Neuronal stem cell (in vitro differentiated cells): ENCODE results near the gene TOM1L2.
A peak's percentile ranks its signal among the peaks of the same experiment; 100 is the strongest.

Experiments
- DNase-seq: peaks from one replicate; pipeline ENCODE4 v3.0.0-alpha.2; 2013; ENCODE audit warnings: low spot score
- H2AFZ ChIP-seq: one replicate; pipeline ENCODE4 v1.6.1; 2013; ENCODE audit warnings: mild to moderate bottlenecking, low read length, inconsistent platforms
- H2AK5ac ChIP-seq: 2 replicates; pipeline ENCODE4 v1.6.1; 2013; ENCODE audit warnings: low read depth, mild to moderate bottlenecking, inconsistent platforms, low read length, moderate library complexity, mixed read lengths
- H2BK120ac ChIP-seq: 2 replicates; pipeline ENCODE4 v1.6.1; 2013; ENCODE audit warnings: low read depth, mild to moderate bottlenecking, inconsistent platforms, low read length, moderate library complexity, mixed read lengths
- H2BK12ac ChIP-seq: one replicate; pipeline ENCODE4 v1.6.1; 2013; ENCODE audit warnings: low read length, inconsistent platforms
- H2BK15ac ChIP-seq: 2 replicates; pipeline ENCODE4 v1.6.1; 2013; ENCODE audit warnings: mild to moderate bottlenecking, low read length, inconsistent platforms, mixed read lengths
- H2BK5ac ChIP-seq: one replicate; pipeline ENCODE4 v1.6.1; 2013; ENCODE audit warnings: inconsistent platforms, mild to moderate bottlenecking, low read length, moderate library complexity
- H3K14ac ChIP-seq: one replicate; pipeline ENCODE4 v1.6.1; 2013; ENCODE audit warnings: low read length, inconsistent platforms
- H3K18ac ChIP-seq: 2 replicates; pipeline ENCODE4 v1.6.1; 2013; ENCODE audit warnings: low read length, inconsistent platforms
- H3K23ac ChIP-seq: 2 replicates; pipeline ENCODE4 v1.6.1; 2013; ENCODE audit warnings: low read depth, mild to moderate bottlenecking, mixed read lengths, low read length, inconsistent platforms; ENCODE audit not compliant: poor library complexity
- H3K27ac ChIP-seq: replicated peaks from 3 replicates; pipeline ENCODE4 v1.5.1; 2013; ENCODE audit warnings: low read length, inconsistent platforms
- H3K27me3 ChIP-seq, 3 experiments: 2 replicates each; pipeline ENCODE4 v1.6.1; 2013; ENCODE audit warnings: low read length in 3 of 3, mild to moderate bottlenecking in 2 of 3, inconsistent platforms in 1 of 3, low read depth in 1 of 3, mixed read lengths in 1 of 3, moderate library complexity in 1 of 3; ENCODE audit not compliant: control insufficient read depth in 3 of 3, insufficient read depth in 3 of 3
- H3K36me3 ChIP-seq, 2 donors: replicated peaks in 1 of 2; 2 replicates each; pipeline ENCODE4 v1.6.1; 2013; ENCODE audit warnings: low read length in 2 of 2; ENCODE audit not compliant: control insufficient read depth in 2 of 2, insufficient read depth in 2 of 2
- H3K4ac ChIP-seq: 2 replicates; pipeline ENCODE4 v1.6.1; 2013; ENCODE audit warnings: inconsistent platforms, mild to moderate bottlenecking, low read length, moderate library complexity
- H3K4me1 ChIP-seq, 2 donors: 1 replicate in 1 of 2; 2 replicates in 1 of 2; pipeline ENCODE4 v1.6.1; 2013; ENCODE audit warnings: low read length in 2 of 2, low read depth in 1 of 2; ENCODE audit not compliant: control insufficient read depth in 2 of 2, insufficient read depth in 1 of 2
- H3K4me2 ChIP-seq: one replicate; pipeline ENCODE4 v1.6.1; 2013; ENCODE audit warnings: mild to moderate bottlenecking, low read length, inconsistent platforms; ENCODE audit not compliant: insufficient read depth, poor library complexity, severe bottlenecking
- H3K4me3 ChIP-seq, 2 donors: 2 replicates each; pipeline ENCODE4 v1.5.1; 2013; ENCODE audit warnings: low read length in 2 of 2, mild to moderate bottlenecking in 2 of 2, inconsistent platforms in 1 of 2, moderate library complexity in 1 of 2
- H3K79me1 ChIP-seq: one replicate; pipeline ENCODE4 v1.6.1; 2013; ENCODE audit warnings: low read depth, mild to moderate bottlenecking, inconsistent platforms, low read length, moderate library complexity
- H3K9ac ChIP-seq: one replicate; pipeline ENCODE4 v1.6.1; 2013; ENCODE audit warnings: mild to moderate bottlenecking, low read depth, low read length, inconsistent platforms; ENCODE audit not compliant: poor library complexity
- H3K9me3 ChIP-seq, 2 donors: replicated peaks in 1 of 2; 2 replicates each; pipeline versions ENCODE3 to v1.6.1; 2013; ENCODE audit warnings: low read length in 2 of 2, mild to moderate bottlenecking in 2 of 2, inconsistent platforms in 1 of 2, low read depth in 1 of 2, mixed read lengths in 1 of 2, moderate library complexity in 1 of 2; ENCODE audit not compliant: control insufficient read depth in 2 of 2, insufficient read depth in 1 of 2
- H4K8ac ChIP-seq: one replicate; pipeline ENCODE4 v1.6.1; 2013; ENCODE audit warnings: low read depth, mild to moderate bottlenecking, inconsistent platforms, low read length, moderate library complexity
- H4K91ac ChIP-seq: one replicate; pipeline ENCODE4 v1.6.1; 2013; ENCODE audit warnings: low read length, low read depth, mild to moderate bottlenecking, inconsistent platforms; ENCODE audit not compliant: poor library complexity
- WGBS, 2 donors: extraction: QIAGEN DNeasy Blood & Tissue Kit; methylation state at CpG; one replicate each; pipeline ENCODE4 v1.1.7; 2013; ENCODE audit warnings: missing lambda C conversion rate in 2 of 2, mixed read lengths in 1 of 2; ENCODE audit not compliant: insufficient read length in 2 of 2, insufficient replicate concordance in 1 of 2; ENCODE audit errors: extremely low coverage in 2 of 2; 5-methylcytosine and 5-hydroxymethylcytosine counted together

The TOM1L2 gene

DNA sequence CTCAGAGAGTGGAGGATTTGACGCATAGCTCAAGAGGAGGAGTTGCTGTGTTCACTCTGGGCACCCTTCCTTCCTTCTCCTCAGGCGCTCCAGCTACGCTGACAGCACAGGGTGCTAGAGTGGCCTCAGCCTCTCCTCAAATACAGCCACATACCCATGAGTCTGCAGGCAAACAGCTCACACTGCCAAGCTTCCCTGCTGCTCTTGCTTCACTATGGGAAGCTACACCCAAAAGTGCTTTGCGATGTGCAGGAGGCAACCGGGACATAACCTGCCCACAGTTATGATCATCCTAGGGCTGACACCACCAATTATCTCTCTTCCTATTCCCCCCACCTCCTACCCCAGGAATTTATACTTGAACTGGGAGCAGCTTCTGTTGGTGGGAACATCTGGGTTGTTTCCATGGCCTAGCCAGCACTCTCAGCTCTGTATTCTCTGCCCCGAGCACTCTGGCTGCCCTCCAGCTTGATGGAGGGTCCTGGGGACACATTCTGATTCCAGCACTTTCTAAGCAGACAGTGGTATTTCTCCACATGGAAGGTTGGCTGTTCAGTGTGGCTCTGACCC is 95.2 kb downstream of the TOM1L2 start:
- no peak overlapping the region for H3K23ac ChIP-seq
- H2BK15ac ChIP-seq, result no peak overlapping the region
- H3K36me3 ChIP-seq, result no peaks in the 10 kb centered on the region
- H3K9ac ChIP-seq, result no peak overlapping the region
- no peak overlapping the region for H2BK120ac ChIP-seq
- H3K9me3 ChIP-seq, result no peaks in the 10 kb centered on the region
- no peak overlapping the region for H3K4ac ChIP-seq
- H3K14ac ChIP-seq, result peak overlapping the region; percentile 22
- no peak overlapping the region for H4K91ac ChIP-seq
- no peak overlapping the region for H3K4me2 ChIP-seq
- H2BK5ac ChIP-seq, result peak overlapping the region; percentile 17
- H3K18ac ChIP-seq, result peak overlapping the region; percentile 85
- no peak for DNase-seq
- no peaks in the 10 kb centered on the region for H3K27me3 ChIP-seq
- peak overlapping the region; percentile 23 for H2AK5ac ChIP-seq
- no peaks in the 10 kb centered on the region for H3K79me1 ChIP-seq
- H3K4me1 ChIP-seq, result peaks cover 16 to 18% of the 10 kb centered on the region in 2 donors
- peak overlapping the region; percentile 32 for H2AFZ ChIP-seq
- H3K27ac ChIP-seq, result no peak overlapping the region
- no peak overlapping the region for H2BK12ac ChIP-seq
- no peak overlapping the region for H4K8ac ChIP-seq
- WGBS, 2 donors, result no CpG with 5 or more reads among the region's 6 CpGs
- no peak overlapping the region for H3K4me3 ChIP-seq

DNA sequence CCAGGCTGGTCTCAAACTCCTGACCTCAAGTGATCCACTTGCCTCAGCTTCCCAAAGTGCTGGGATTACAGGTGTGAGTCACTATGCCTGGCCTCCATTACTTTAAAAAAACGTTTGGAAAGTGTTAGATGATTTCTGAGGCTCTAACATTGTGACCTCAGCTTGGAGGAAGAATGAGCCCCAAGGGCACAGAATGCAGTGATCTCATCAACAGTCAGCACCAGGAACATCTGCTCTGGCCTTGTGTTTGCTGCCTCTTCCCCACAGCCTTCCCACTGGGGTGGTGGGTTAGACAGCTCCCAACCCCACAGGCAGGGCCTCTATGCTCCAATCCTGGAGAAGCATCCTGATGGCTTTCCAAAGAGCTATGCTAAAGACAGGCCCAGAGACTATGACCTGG is 97.7 kb downstream of the TOM1L2 start:
- no peak overlapping the region for H2BK12ac ChIP-seq
- DNase-seq, result no peak
- H2AFZ ChIP-seq, result no peak overlapping the region
- no peak overlapping the region for H3K4ac ChIP-seq
- no peak overlapping the region for H2BK15ac ChIP-seq
- no peak overlapping the region for H3K4me3 ChIP-seq
- no peak overlapping the region for H3K9ac ChIP-seq
- H3K9me3 ChIP-seq, result no peaks in the 10 kb centered on the region
- no peak overlapping the region for H3K4me2 ChIP-seq
- H3K4me1 ChIP-seq, result peaks cover 17 to 24% of the 10 kb centered on the region in 2 donors
- H3K27ac ChIP-seq, result no peak overlapping the region
- H3K14ac ChIP-seq, result no peak overlapping the region
- H4K8ac ChIP-seq, result no peak overlapping the region
- H3K18ac ChIP-seq, result no peak overlapping the region
- no peak overlapping the region for H3K23ac ChIP-seq
- no peak overlapping the region for H2BK120ac ChIP-seq
- no peak overlapping the region for H4K91ac ChIP-seq
- no CpG with 5 or more reads among the region's 1 CpG for WGBS, 2 donors
- H3K79me1 ChIP-seq, result no peaks in the 10 kb centered on the region
- H3K36me3 ChIP-seq, result no peaks in the 10 kb centered on the region
- H2AK5ac ChIP-seq, result no peak overlapping the region
- H2BK5ac ChIP-seq, result no peak overlapping the region
- no peaks in the 10 kb centered on the region for H3K27me3 ChIP-seq

DNA sequence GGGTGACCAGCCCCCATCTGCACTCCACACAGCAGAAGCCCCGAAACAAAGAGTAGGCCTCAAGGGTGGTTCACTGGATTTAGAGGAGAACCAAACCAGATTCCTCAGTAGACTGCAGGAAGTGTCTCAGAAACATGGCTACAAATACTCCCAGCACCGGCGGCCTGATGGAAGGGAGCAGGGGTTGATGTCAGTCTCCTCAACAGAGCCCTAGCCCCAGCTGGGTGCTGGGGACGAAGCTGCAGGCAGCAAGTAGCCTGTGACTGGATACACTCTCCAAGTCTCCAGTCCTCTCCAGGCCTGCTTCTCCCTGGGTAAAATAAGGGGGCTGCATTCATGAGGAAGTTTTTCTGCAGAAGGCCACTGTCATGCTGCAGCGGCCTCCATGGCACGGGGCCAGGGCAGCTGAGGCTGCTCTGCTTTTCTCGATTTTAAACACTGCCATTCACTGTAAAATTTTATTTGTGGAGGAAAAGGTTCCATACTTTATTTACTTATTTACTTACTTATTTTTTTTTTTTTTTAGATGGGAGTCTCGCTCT is 98.7 kb downstream of the TOM1L2 start:
- H2AK5ac ChIP-seq, result no peak overlapping the region
- no peaks in the 10 kb centered on the region for H3K36me3 ChIP-seq
- peaks cover 22 to 30% of the 10 kb centered on the region in 2 donors for H3K4me1 ChIP-seq
- WGBS, 2 donors, result no CpG with 5 or more reads among the region's 8 CpGs
- no peak overlapping the region for H3K23ac ChIP-seq
- no peaks in the 10 kb centered on the region for H3K9me3 ChIP-seq
- H4K91ac ChIP-seq, result no peak overlapping the region
- H3K27ac ChIP-seq, result no peak overlapping the region
- no peak overlapping the region for H2BK15ac ChIP-seq
- no peak overlapping the region for H3K4me3 ChIP-seq
- H3K18ac ChIP-seq, result no peak overlapping the region
- no peak overlapping the region for H3K9ac ChIP-seq
- no peak overlapping the region for H3K4me2 ChIP-seq
- no peaks in the 10 kb centered on the region for H3K79me1 ChIP-seq
- DNase-seq, result no peak
- no peak overlapping the region for H2AFZ ChIP-seq
- no peak overlapping the region for H2BK120ac ChIP-seq
- no peak overlapping the region for H3K4ac ChIP-seq
- no peak overlapping the region for H3K14ac ChIP-seq
- H3K27me3 ChIP-seq, result no peaks in the 10 kb centered on the region
- no peak overlapping the region for H2BK12ac ChIP-seq
- H4K8ac ChIP-seq, result no peak overlapping the region
- H2BK5ac ChIP-seq, result no peak overlapping the region

DNA sequence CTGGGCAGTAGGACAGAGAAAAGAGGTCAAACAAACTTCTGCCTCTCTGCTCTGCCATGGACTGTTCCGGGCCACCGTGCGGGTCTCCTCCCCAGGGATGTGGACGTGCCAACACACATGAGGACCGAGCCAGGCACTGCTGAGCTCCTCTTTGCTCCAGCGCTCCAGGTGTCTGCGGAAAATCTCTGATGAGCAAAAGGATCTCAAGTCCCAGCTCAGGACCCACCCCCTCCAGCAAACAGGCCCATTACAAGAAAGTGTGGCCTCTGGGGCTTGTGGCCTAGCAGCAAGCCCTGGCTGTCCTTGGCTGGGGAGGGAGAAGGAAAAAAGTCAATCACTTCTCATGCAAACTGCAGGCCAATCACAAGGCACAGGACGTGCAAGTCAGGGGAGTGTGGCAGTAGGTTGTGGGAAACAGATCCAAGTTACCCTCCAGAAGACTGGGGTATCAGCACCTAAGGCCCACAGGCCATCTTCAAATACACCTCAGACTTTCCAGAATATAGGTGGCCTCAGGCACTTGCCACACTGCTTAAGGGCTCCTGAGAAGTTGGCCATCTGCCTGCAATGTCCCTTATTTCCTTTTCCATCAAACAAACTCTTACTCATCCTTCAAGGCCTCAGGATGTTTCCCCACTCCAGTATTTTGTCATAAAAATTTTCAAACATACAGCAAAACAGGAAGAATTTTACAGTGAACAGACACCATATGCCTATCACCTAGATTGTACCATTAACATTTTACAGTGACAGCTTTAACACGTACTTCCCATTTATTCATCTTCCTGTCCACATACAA is 99.5 kb downstream of the TOM1L2 start:
- H3K4me1 ChIP-seq, result peaks cover 22 to 32% of the 10 kb centered on the region in 2 donors
- no peaks in the 10 kb centered on the region for H3K79me1 ChIP-seq
- H3K27ac ChIP-seq, result no peak overlapping the region
- H2AFZ ChIP-seq, result no peak overlapping the region
- H3K9ac ChIP-seq, result no peak overlapping the region
- H3K4me3 ChIP-seq, result no peak overlapping the region
- no peak overlapping the region for H3K4me2 ChIP-seq
- no peak overlapping the region for H2BK120ac ChIP-seq
- H3K27me3 ChIP-seq, result no peaks in the 10 kb centered on the region
- no peak overlapping the region for H2AK5ac ChIP-seq
- no peaks in the 10 kb centered on the region for H3K9me3 ChIP-seq
- no peak overlapping the region for H2BK15ac ChIP-seq
- H3K36me3 ChIP-seq, result no peaks in the 10 kb centered on the region
- H3K18ac ChIP-seq, result no peak overlapping the region
- H4K91ac ChIP-seq, result no peak overlapping the region
- H3K23ac ChIP-seq, result no peak overlapping the region
- H2BK5ac ChIP-seq, result no peak overlapping the region
- H3K4ac ChIP-seq, result no peak overlapping the region
- H4K8ac ChIP-seq, result no peak overlapping the region
- WGBS, 2 donors, result no CpG with 5 or more reads among the region's 9 CpGs
- no peak overlapping the region for H3K14ac ChIP-seq
- DNase-seq, result no peak
- no peak overlapping the region for H2BK12ac ChIP-seq
